Endothelial cell (in vitro differentiated cells): ENCODE measurements around the gene SFMBT2. TPM values are rescaled to one million over a fixed set of nuclear protein-coding genes. Genes with fewer than 3 reads are reported as not detected.

Experiments used
- DNase-seq: peaks from one replicate; pipeline ENCODE4 v3.0.0; 2021; ENCODE audit warnings: low spot score
- H3K27ac Mint-ChIP-seq: one replicate; pipeline ENCODE4 v1.8.0; 2021; ENCODE audit warnings: mixed read lengths, inconsistent platforms; ENCODE audit not compliant: unreplicated experiment
- H3K27me3 Mint-ChIP-seq: one replicate; pipeline ENCODE4 v1.8.0; 2021; ENCODE audit warnings: mild to moderate bottlenecking, moderate library complexity, mixed read lengths, inconsistent platforms; ENCODE audit not compliant: unreplicated experiment
- H3K36me3 Mint-ChIP-seq: one replicate; pipeline ENCODE4 v1.8.0; 2021; ENCODE audit warnings: mild to moderate bottlenecking, low read depth, mixed read lengths, inconsistent platforms; ENCODE audit not compliant: unreplicated experiment
- H3K4me1 Mint-ChIP-seq: one replicate; pipeline ENCODE4 v1.8.0; 2021; ENCODE audit warnings: mild to moderate bottlenecking, mixed read lengths, inconsistent platforms; ENCODE audit not compliant: unreplicated experiment
- H3K4me3 Mint-ChIP-seq: one replicate; pipeline ENCODE4 v1.8.0; 2021; ENCODE audit warnings: mild to moderate bottlenecking, mixed read lengths, inconsistent platforms; ENCODE audit not compliant: unreplicated experiment
- H3K9me3 Mint-ChIP-seq: one replicate; pipeline ENCODE4 v1.8.0; 2021; ENCODE audit warnings: mixed read lengths, inconsistent platforms; ENCODE audit not compliant: unreplicated experiment
- CTCF ChIP-seq: fragments of 200-600 bp; sonication (generic); IDR thresholded peaks from one replicate; pipeline ENCODE4 v1.5.0; 2021; ENCODE audit warnings: antibody characterized with exemption; ENCODE audit not compliant: unreplicated experiment
- total RNA-seq: library from RNA; stranded (reverse); fragmentation: NEBNext Ultra II Directional; extraction: Animal tissue kit (Norgen Biotek cat#: 25700); gene quantifications from one replicate; pipeline ENCODE4 v1.2.1, GENCODE V29; 2021; ENCODE audit not compliant: unreplicated experiment

Gene SFMBT2
- total RNA-seq, 1 donor from 2014 or later = 16.0 TPM

GRCh38 chr10:7412928-7413282 is 2.1 kb upstream of the SFMBT2 start:
- Mint-ChIP-seq H3K36me3 (peaks cover 4% of the 10 kb centered on the region), H3K9me3 (no peaks in the 10 kb centered on the region), H3K4me1 (peaks cover 19% of the 10 kb centered on the region), H3K27me3 (peaks cover 22% of the 10 kb centered on the region), H3K4me3 (peak overlapping the region; percentile 65), H3K27ac (no peak overlapping the region)
- DNase-seq = peak; percentile 26
- no peak for TF ChIP-seq CTCF

GRCh38 chr10:7412237-7412927 is 1.5 kb upstream of the SFMBT2 start:
- no peak for TF ChIP-seq CTCF
- H3K27ac Mint-ChIP-seq = no peak overlapping the region
- H3K4me3 Mint-ChIP-seq = peak overlapping the region; percentile 65
- H3K36me3 Mint-ChIP-seq = peaks cover 4% of the 10 kb centered on the region
- H3K9me3 Mint-ChIP-seq = no peaks in the 10 kb centered on the region
- H3K4me1 Mint-ChIP-seq = peaks cover 19% of the 10 kb centered on the region
- peak; percentile 55 for DNase-seq
- peaks cover 21% of the 10 kb centered on the region for H3K27me3 Mint-ChIP-seq

- TF ChIP-seq CTCF = no peak
Observed at GRCh38 chr10:7411671-7412128, 866 bp upstream of the SFMBT2 start.

GRCh38 chr10:7410301-7410861 is 453 bp downstream of the SFMBT2 start:
- peaks cover 22% of the 10 kb centered on the region for H3K27me3 Mint-ChIP-seq
- peaks cover 4% of the 10 kb centered on the region for H3K36me3 Mint-ChIP-seq
- peak overlapping the region; percentile 96 for H3K4me3 Mint-ChIP-seq
- peak; percentile 49 for DNase-seq
- peak overlapping the region; percentile 61 for H3K27ac Mint-ChIP-seq
- TF ChIP-seq CTCF = no peak
- H3K4me1 Mint-ChIP-seq = peaks cover 35% of the 10 kb centered on the region
- no peaks in the 10 kb centered on the region for H3K9me3 Mint-ChIP-seq

More at GRCh38 chr10:7411671-7412128, 866 bp upstream of the SFMBT2 start:
- Mint-ChIP-seq H3K4me3 (peak overlapping the region; percentile 96), H3K27ac (no peak overlapping the region), H3K9me3 (no peaks in the 10 kb centered on the region), H3K36me3 (peaks cover 4% of the 10 kb centered on the region), H3K27me3 (peaks cover 21% of the 10 kb centered on the region), H3K4me1 (peaks cover 24% of the 10 kb centered on the region)
- DNase-seq = peak; percentile 24

- Mint-ChIP-seq H3K36me3 (peaks cover 4% of the 10 kb centered on the region), H3K9me3 (no peaks in the 10 kb centered on the region), H3K27me3 (peaks cover 22% of the 10 kb centered on the region), H3K27ac (peak overlapping the region; percentile 61), H3K4me3 (peak overlapping the region; percentile 96), H3K4me1 (peaks cover 41% of the 10 kb centered on the region)
- TF ChIP-seq CTCF = no peak
- peak; percentile 15 for DNase-seq
Observed at GRCh38 chr10:7409732-7410168, 1.1 kb downstream of the SFMBT2 start.
